ENCODE measurements around the gene TSPAN1. TPM values are rescaled to one million over a fixed set of nuclear protein-coding genes. Genes with fewer than 3 reads are reported as not detected.

Gene TSPAN1
- total and polyA plus RNA-seq, 10 of the 15 experiments (the other 5 are each of a cell fraction or from before 2014, with no cell fraction given), result 0.08 to 0.29 (median 0.23) TPM; not detected in 5

DNA sequence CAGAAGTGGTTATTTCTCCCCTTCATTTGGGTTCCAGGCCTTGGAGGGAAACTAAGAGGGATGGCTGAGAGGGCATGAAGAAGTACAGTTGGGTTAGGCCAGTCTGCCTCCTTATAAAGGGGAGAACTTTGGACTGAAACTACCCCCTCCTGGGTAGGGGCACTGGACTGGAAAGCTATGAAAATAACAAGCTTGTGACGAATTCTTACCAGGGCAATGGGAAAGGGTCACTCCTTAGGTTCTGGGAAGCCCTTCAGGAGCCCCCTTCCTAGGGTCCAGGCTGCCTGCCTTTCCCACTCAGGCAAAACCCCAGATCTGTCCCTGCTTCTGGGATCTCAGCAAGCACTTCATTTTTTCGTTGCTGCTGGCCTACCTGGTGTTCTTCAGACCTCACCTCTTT lies 11.2 kb downstream of the TSPAN1 start:
- no peak for TF ChIP-seq ZSCAN29 (IDR thresholded peaks at IDR 0.05)
- no peak for TF ChIP-seq LARP7 (IDR thresholded peaks at IDR 0.05)
- no peak for TF ChIP-seq SMARCA5 (IDR thresholded peaks at IDR 0.05)
- no peak for TF ChIP-seq POU2F2 (IDR thresholded peaks at IDR 0.05; ENCODE audit: borderline replicate concordance, low read depth, low read length)
- TF ChIP-seq EGR1 (IDR thresholded peaks at IDR 0.05; ENCODE audit: borderline replicate concordance in 1 of 2, low read depth in 2 of 2, low read length in 2 of 2), result no peak
- no peak for TF ChIP-seq NR2F1 (conservative IDR thresholded peaks at IDR 0.05)
- no peak for TF ChIP-seq CHD1 (IDR thresholded peaks at IDR 0.05; ENCODE audit: low read depth, low read length)
- TF ChIP-seq SREBF1 (IDR thresholded peaks at IDR 0.05; ENCODE audit: low read length), result no peak
- TF ChIP-seq SRF (IDR thresholded peaks at IDR 0.05; ENCODE audit: low read depth in 2 of 2, low read length in 2 of 2), result no peak
- TF ChIP-seq ESRRA (IDR thresholded peaks at IDR 0.05; ENCODE audit: low read length), result no peak
- no peak for TF ChIP-seq NR2C2 (IDR thresholded peaks at IDR 0.05; ENCODE audit: borderline replicate concordance, control insufficient read depth, insufficient read length, low read depth)
- TF ChIP-seq CEBPZ (IDR thresholded peaks at IDR 0.05; ENCODE audit: low read depth, low read length), result no peak
- no peak for TF ChIP-seq USF2 (IDR thresholded peaks at IDR 0.05; ENCODE audit: borderline replicate concordance, low read depth, low read length)
- TF ChIP-seq RAD51 (IDR thresholded peaks at IDR 0.05), result no peak
- TF ChIP-seq YBX1 (IDR thresholded peaks at IDR 0.05), result no peak
- TF ChIP-seq PAX8 (IDR thresholded peaks at IDR 0.05), result no peak
- no peak for TF ChIP-seq IKZF2 (IDR thresholded peaks at IDR 0.05)
- TF ChIP-seq PAX5 (IDR thresholded peaks at IDR 0.05; ENCODE audit: borderline replicate concordance, low read depth, low read length), result no peak
- BruUV-seq (replicated peaks), result no TSS peak
- H3K4me3 ChIP-seq, result no peak overlapping the region
- H3K4me2 ChIP-seq (ENCODE audit: control insufficient read depth, insufficient read depth), result no peak overlapping the region
- FAIRE-seq (no peak), DNase-seq (ENCODE audit: low read depth, low spot score) (no peak), ATAC-seq (no peak)
- no peaks in the 10 kb centered on the region for H3K79me2 ChIP-seq (ENCODE audit: control insufficient read depth, insufficient read depth, low read length)
- WGBS (ENCODE audit: insufficient coverage, insufficient replicate concordance, low lambda C conversion rate, missing lambda C conversion rate), result 68% methylated on average over 2 of the region's 2 CpGs
- H4K20me1 ChIP-seq (ENCODE audit: control insufficient read depth, insufficient read depth), result no peaks in the 10 kb centered on the region
- CTCF ChIA-PET, result interaction anchor here (8.8 kb wide), 1 partner anchor 39 kb away, joined by 108 read pairs; no protein-coding TSS in a partner anchor
- H3K9ac ChIP-seq (ENCODE audit: control insufficient read depth, insufficient read depth, low read length), result no peak overlapping the region
- no peak overlapping the region for H2AFZ ChIP-seq (ENCODE audit: control insufficient read depth, low read depth, low read length)
- intact Hi-C loops (cut with micrococcal nuclease; ENCODE audit: unreplicated experiment) (loop anchor here (10.0 kb wide), 1 partner anchor 501 kb away; the partner anchor contains the start of genes GPBP1L1 and TMEM69), in situ Hi-C loops (cut with MboI) (no loop called here)
- no peaks in the 10 kb centered on the region for H3K27me3 ChIP-seq (replicated peaks in 1 of 2; ENCODE audit: control insufficient read depth in 2 of 2, insufficient read depth in 2 of 2, low read length in 1 of 2)
- no peaks in the 10 kb centered on the region for H3K36me3 ChIP-seq (ENCODE audit: control insufficient read depth in 2 of 2, insufficient read depth in 2 of 2, low read length in 1 of 2)
- SMC1A ChIA-PET (ENCODE audit: uncharacterized antibody, unreplicated experiment), result no interaction called here
- RAD21 ChIA-PET (ENCODE audit: unreplicated experiment), result interaction anchor here (1.0 kb wide), 1 partner anchor 150 kb away, joined by 3 read pairs; no protein-coding TSS in a partner anchor
- POLR2A ChIA-PET, result interaction anchor here (0.6 to 1.8 kb wide), 3 partner anchors 14 to 267 kb away, joined by 3 to 7 read pairs (median 3); no protein-coding TSS in a partner anchor
- H3K4me1 ChIP-seq (ENCODE audit: control insufficient read depth, insufficient read depth, low read length), result peaks cover 24% of the 10 kb centered on the region
- H3K9me3 ChIP-seq (replicated peaks; ENCODE audit: control insufficient read depth, insufficient read depth, low read length), result no peaks in the 10 kb centered on the region
- no peak overlapping the region for H3K27ac ChIP-seq (ENCODE audit: control insufficient read depth, insufficient read depth)
